NB4 (cell line): ENCODE results near the gene MAD1L1.

Experiments
- POLR2A ChIP-seq: IDR thresholded peaks from 2 replicates; pipeline ENCODE4 v1.6.1; 2011; ENCODE audit warnings: mild to moderate bottlenecking; ENCODE audit not compliant: insufficient read length; ENCODE audit errors: extremely low read depth
- TF ChIP-seq, protein P1 (sequence below): IDR thresholded peaks from one replicate; pipeline ENCODE4 v1.5.1; 2012; ENCODE audit warnings: low read depth, low read length

DNA sequence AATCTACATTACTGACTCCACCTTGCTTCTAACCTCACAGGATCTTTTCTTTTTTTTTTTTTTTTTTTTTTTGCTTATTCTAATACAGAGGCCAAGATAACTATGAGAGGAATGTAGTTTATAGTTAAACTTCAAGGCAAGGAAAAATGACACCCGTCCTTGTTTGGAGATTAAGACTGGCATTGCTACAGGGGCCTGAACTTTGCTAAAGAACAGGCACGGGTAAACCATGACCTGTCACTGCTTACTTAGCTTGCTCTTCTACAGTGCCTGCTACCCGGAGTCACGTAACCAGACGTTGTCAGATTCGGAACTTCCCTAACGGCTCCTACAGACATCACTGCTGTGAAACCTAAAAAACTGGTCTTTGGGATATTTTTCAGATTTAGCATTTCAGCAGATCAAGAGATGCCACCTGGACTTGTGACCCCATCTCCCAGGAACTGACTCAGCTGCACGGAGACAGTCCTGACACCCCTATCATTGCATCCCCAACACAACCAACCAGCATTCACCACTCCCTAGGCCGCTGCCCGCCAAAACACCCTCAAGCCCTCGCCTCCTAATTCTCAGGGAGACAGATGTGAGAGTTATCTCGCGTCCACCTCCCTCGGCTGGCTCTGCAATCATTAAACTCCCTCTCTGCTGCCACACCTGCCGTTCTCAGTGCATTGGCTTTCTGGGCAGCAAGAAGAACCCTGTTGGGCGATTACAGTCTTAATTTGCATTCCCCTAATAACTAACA, 27.5 kb downstream of the MAD1L1 start:
- TF ChIP-seq, protein P1, sequence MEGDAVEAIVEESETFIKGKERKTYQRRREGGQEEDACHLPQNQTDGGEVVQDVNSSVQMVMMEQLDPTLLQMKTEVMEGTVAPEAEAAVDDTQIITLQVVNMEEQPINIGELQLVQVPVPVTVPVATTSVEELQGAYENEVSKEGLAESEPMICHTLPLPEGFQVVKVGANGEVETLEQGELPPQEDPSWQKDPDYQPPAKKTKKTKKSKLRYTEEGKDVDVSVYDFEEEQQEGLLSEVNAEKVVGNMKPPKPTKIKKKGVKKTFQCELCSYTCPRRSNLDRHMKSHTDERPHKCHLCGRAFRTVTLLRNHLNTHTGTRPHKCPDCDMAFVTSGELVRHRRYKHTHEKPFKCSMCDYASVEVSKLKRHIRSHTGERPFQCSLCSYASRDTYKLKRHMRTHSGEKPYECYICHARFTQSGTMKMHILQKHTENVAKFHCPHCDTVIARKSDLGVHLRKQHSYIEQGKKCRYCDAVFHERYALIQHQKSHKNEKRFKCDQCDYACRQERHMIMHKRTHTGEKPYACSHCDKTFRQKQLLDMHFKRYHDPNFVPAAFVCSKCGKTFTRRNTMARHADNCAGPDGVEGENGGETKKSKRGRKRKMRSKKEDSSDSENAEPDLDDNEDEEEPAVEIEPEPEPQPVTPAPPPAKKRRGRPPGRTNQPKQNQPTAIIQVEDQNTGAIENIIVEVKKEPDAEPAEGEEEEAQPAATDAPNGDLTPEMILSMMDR, result no peak
- TF ChIP-seq POLR2A, result no peak
